ENCODE data around the gene CPVL.

GRCh38 chr7:28993371-28993770 lies 153.0 kb downstream of the CPVL start:
- TF ChIP-seq, protein P1, sequence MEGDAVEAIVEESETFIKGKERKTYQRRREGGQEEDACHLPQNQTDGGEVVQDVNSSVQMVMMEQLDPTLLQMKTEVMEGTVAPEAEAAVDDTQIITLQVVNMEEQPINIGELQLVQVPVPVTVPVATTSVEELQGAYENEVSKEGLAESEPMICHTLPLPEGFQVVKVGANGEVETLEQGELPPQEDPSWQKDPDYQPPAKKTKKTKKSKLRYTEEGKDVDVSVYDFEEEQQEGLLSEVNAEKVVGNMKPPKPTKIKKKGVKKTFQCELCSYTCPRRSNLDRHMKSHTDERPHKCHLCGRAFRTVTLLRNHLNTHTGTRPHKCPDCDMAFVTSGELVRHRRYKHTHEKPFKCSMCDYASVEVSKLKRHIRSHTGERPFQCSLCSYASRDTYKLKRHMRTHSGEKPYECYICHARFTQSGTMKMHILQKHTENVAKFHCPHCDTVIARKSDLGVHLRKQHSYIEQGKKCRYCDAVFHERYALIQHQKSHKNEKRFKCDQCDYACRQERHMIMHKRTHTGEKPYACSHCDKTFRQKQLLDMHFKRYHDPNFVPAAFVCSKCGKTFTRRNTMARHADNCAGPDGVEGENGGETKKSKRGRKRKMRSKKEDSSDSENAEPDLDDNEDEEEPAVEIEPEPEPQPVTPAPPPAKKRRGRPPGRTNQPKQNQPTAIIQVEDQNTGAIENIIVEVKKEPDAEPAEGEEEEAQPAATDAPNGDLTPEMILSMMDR (IDR thresholded peaks at IDR 0.05), result no peak
- no peak for TF ChIP-seq POLR2AphosphoS5 (IDR thresholded peaks at IDR 0.05)
- TF ChIP-seq EP300 (IDR thresholded peaks at IDR 0.05), result no peak
